BJ (cell line): ENCODE data around the gene SF3A2. TPM values are rescaled to one million over a fixed set of nuclear protein-coding genes. Genes with fewer than 3 reads are reported as not detected.
A peak's percentile ranks its signal among the peaks of the same experiment; 100 is the strongest.

Experiments used
- CTCF ChIA-PET: fragments of 350-600 bp; formaldehyde crosslinking; extraction: SDS; loops from one replicate; lab custom pipeline; 2021; ENCODE audit warnings: antibody characterized with exemption, inconsistent platforms; lab: Yijun Ruan, JAX
- POLR2A ChIA-PET: fragments of 300-600 bp; sonication (Branson Sonifier 250); formaldehyde crosslinking; extraction: SDS; loops from one replicate; lab custom pipeline; 2021; ENCODE audit warnings: antibody characterized with exemption; lab: Charles Lee
- DNase-seq: peaks from one replicate; pipeline ENCODE4 v3.0.0-alpha.2; 2011; ENCODE audit warnings: low read depth
- H3K27me3 ChIP-seq: 2 replicates; pipeline ENCODE4 v1.6.0; 2011; ENCODE audit warnings: low read length; ENCODE audit not compliant: control insufficient read depth, insufficient read depth
- H3K36me3 ChIP-seq: 2 replicates; pipeline ENCODE4 v1.5.1; 2011; ENCODE audit warnings: low read length; ENCODE audit not compliant: control insufficient read depth, insufficient read depth
- H3K4me3 ChIP-seq: 2 replicates; pipeline ENCODE4 v1.5.1; 2011; ENCODE audit warnings: low read depth, mild to moderate bottlenecking, control low read depth, low read length
- CTCF ChIP-seq: IDR thresholded peaks from 2 replicates; pipeline ENCODE4 v1.5.1; 2011; ENCODE audit warnings: low read depth, mild to moderate bottlenecking, control low read depth, inconsistent platforms, low read length, moderate library complexity; ENCODE audit not compliant: insufficient read depth
- polyA minus RNA-seq: library from RNA; depleted of rRNA, polyadenylated mRNA; stranded (reverse); fragments of >200 nt; gene quantifications from 2 replicates; pipeline ENCODE4 v1.2.3, GENCODE V29; 2011; rRNA and poly(A)+ RNA removed
- polyA plus RNA-seq: library from polyadenylated mRNA; depleted of rRNA; stranded (reverse); fragments of >200 nt; gene quantifications from 2 replicates; pipeline ENCODE4 v1.2.3, GENCODE V29; 2011; rRNA removed

Gene SF3A2
- polyA plus RNA-seq (8.9 and 12.2 TPM in 2 replicates), polyA minus RNA-seq (11.3 and 20.2 TPM in 2 replicates)

GRCh38 chr19:2236314-2237050, at the start of gene SF3A2, which contains the start of gene PLEKHJ1:
TSS of gene SF3A2 (plus strand) at chr19:2236824. CDS start at chr19:2243419, 6,595 bp downstream.
TSS of gene PLEKHJ1 (minus strand) at chr19:2236329. CDS start at chr19:2236248, 81 bp downstream.
- peaks cover 12% of the 10 kb centered on the region for H3K36me3 ChIP-seq
- H3K27me3 ChIP-seq, result no peaks in the 10 kb centered on the region
- peak within 1 kb of the TSS; percentile 83 for H3K4me3 ChIP-seq
- POLR2A ChIA-PET, result interaction anchor here (0.6 kb wide), 2 partner anchors 62 to 71 kb away, joined by 3 to 5 read pairs; no protein-coding TSS in a partner anchor
- CTCF ChIA-PET, result interaction anchor here (0.6 to 2.1 kb wide), 18 partner anchors 10 to 377 kb away, joined by 3 to 11 read pairs (median 3); partner anchors contain the start of gene AP3D1
- DNase-seq, result peak; percentile 85
- peak; percentile 95 for TF ChIP-seq CTCF

- Histone ChIP-seq H3K36me3 (peaks cover 26% of the 10 kb centered on the region), H3K4me3 (no peak overlapping the region), H3K27me3 (no peaks in the 10 kb centered on the region)
- TF ChIP-seq CTCF, result no peak
- ChIA-PET CTCF (interaction anchor here (1.7 kb wide), 1 partner anchor 31 kb away, joined by 4 read pairs; no protein-coding TSS in a partner anchor), POLR2A (no interaction called here)
- no peak for DNase-seq
Observed at GRCh38 chr19:2187159-2187558, 49.5 kb upstream of the SF3A2 start.

GRCh38 chr19:2188708-2189385, 47.8 kb upstream of the SF3A2 start:
- POLR2A ChIA-PET, result no interaction called here
- Histone ChIP-seq H3K36me3 (peaks cover 28% of the 10 kb centered on the region), H3K27me3 (no peaks in the 10 kb centered on the region), H3K4me3 (no peak overlapping the region)
- DNase-seq, result no peak
- CTCF ChIA-PET, result no interaction called here
- TF ChIP-seq CTCF, result no peak

GRCh38 chr19:2189880-2190279, 46.7 kb upstream of the SF3A2 start:
- Histone ChIP-seq H3K36me3 (peaks cover 32% of the 10 kb centered on the region), H3K4me3 (no peak overlapping the region), H3K27me3 (no peaks in the 10 kb centered on the region)
- ChIA-PET POLR2A (no interaction called here), CTCF (no interaction called here)
- no peak for DNase-seq
- TF ChIP-seq CTCF, result no peak

GRCh38 chr19:2190848-2191455, 45.7 kb upstream of the SF3A2 start:
- Histone ChIP-seq H3K27me3 (no peaks in the 10 kb centered on the region), H3K36me3 (peaks cover 41% of the 10 kb centered on the region), H3K4me3 (no peak overlapping the region)
- DNase-seq, result no peak
- TF ChIP-seq CTCF, result no peak
- POLR2A ChIA-PET, result no interaction called here
- CTCF ChIA-PET, result no interaction called here
